ENCODE measurements around the gene KLRC4.
"Not testable (repeated sequence)": the region's sequence is repeated elsewhere in the genome, so short reads cannot be mapped to it uniquely, and the experiment has no call there.

GRCh38 chr12:10394531-10395152 is 14.9 kb downstream of the KLRC4 start:
- TF ChIP-seq CTCF (IDR thresholded peaks at IDR 0.05; ENCODE audit: control extremely low read depth in 1 of 3, insufficient read depth in 1 of 3, low read depth in 1 of 3, low read length in 3 of 3); POLR2AphosphoS5 (IDR thresholded peaks at IDR 0.05; ENCODE audit: low read depth, low read length); POLR2A (IDR thresholded peaks at IDR 0.05; ENCODE audit: control extremely low read depth in 1 of 2, low read depth in 2 of 2, low read length in 2 of 2); TBP (IDR thresholded peaks at IDR 0.05; ENCODE audit: low read depth, low read length); CEBPB (IDR thresholded peaks at IDR 0.05; ENCODE audit: low read depth, low read length); SIN3A (conservative IDR thresholded peaks at IDR 0.05 in 1 of 2, IDR thresholded peaks at IDR 0.05 in 1 of 2; ENCODE audit: low read depth in 1 of 2, low read length in 2 of 2): not testable (repeated sequence)

Measured in H1 (cell line).